ENCODE data around the gene PTOV1. TPM values are rescaled to one million over a fixed set of nuclear protein-coding genes. Genes with fewer than 3 reads are reported as not detected.

PTOV1 gene
- total RNA-seq, 1 experiment from 2014 or later, result 89.9 TPM

Other genes starting within 250 kb of the PTOV1 start
- gene RRAS, start 211.0 kb upstream of the PTOV1 start, total RNA-seq (2014; rRNA removed; shearing (Covaris generic)), result 81.8 and 84.2 TPM in 2 replicates
- 7.1 and 16.0 TPM in 2 replicates for gene SCAF1, start 208.9 kb upstream of the PTOV1 start, total RNA-seq (2014; rRNA removed; shearing (Covaris generic))
- 58.4 and 87.0 TPM in 2 replicates for gene IRF3, start 185.3 kb upstream of the PTOV1 start, total RNA-seq (2014; rRNA removed; shearing (Covaris generic))
- 19.7 and 26.8 TPM in 2 replicates for gene BCL2L12, start 185.2 kb upstream of the PTOV1 start, total RNA-seq (2014; rRNA removed; shearing (Covaris generic))
- 334 and 387 TPM in 2 replicates for gene PRMT1, start 173.9 kb upstream of the PTOV1 start, total RNA-seq (2014; rRNA removed; shearing (Covaris generic))
- gene ADM5, start 161.6 kb upstream of the PTOV1 start, total RNA-seq (2014; rRNA removed; shearing (Covaris generic)), result 0.72 and 0.78 TPM in 2 replicates
- 18.3 and 21.8 TPM in 2 replicates for gene CPT1C, start 160.0 kb upstream of the PTOV1 start, total RNA-seq (2014; rRNA removed; shearing (Covaris generic))
- not detected in 2 replicates for gene TSKS, start 87.9 kb upstream of the PTOV1 start, total RNA-seq (2014; rRNA removed; shearing (Covaris generic))
- gene AP2A1, start 84.2 kb upstream of the PTOV1 start, total RNA-seq (2014; rRNA removed; shearing (Covaris generic)), result 51.8 and 65.5 TPM in 2 replicates
- 33.7 and 34.5 TPM in 2 replicates for gene FUZ, start 37.9 kb upstream of the PTOV1 start, total RNA-seq (2014; rRNA removed; shearing (Covaris generic))
- 22.9 and 29.3 TPM in 2 replicates for gene MED25, start 32.9 kb upstream of the PTOV1 start, total RNA-seq (2014; rRNA removed; shearing (Covaris generic))
- gene PNKP, start 16.4 kb downstream of the PTOV1 start, total RNA-seq (2014; rRNA removed; shearing (Covaris generic)), result 22.7 and 29.7 TPM in 2 replicates
- gene AKT1S1, start 26.2 kb downstream of the PTOV1 start, total RNA-seq (2014; rRNA removed; shearing (Covaris generic)), result 10.8 and 15.3 TPM in 2 replicates
- 10.3 and 12.3 TPM in 2 replicates for gene TBC1D17, start 26.5 kb downstream of the PTOV1 start, total RNA-seq (2014; rRNA removed; shearing (Covaris generic))
- 0.39 and 1.3 TPM in 2 replicates for gene IL4I1, start 45.7 kb downstream of the PTOV1 start, total RNA-seq (2014; rRNA removed; shearing (Covaris generic))
- 9.5 and 11.6 TPM in 2 replicates for gene ATF5, start 78.0 kb downstream of the PTOV1 start, total RNA-seq (2014; rRNA removed; shearing (Covaris generic))
- gene NUP62, start 78.3 kb downstream of the PTOV1 start, total RNA-seq (2014; rRNA removed; shearing (Covaris generic)), result 51.0 and 69.7 TPM in 2 replicates
- not detected in 2 replicates for gene SIGLEC11, start 110.0 kb downstream of the PTOV1 start, total RNA-seq (2014; rRNA removed; shearing (Covaris generic))
- gene VRK3, start 174.2 kb downstream of the PTOV1 start, total RNA-seq (2014; rRNA removed; shearing (Covaris generic)), result 26.2 and 41.7 TPM in 2 replicates
- gene ZNF473, start 174.8 kb downstream of the PTOV1 start, total RNA-seq (2014; rRNA removed; shearing (Covaris generic)), result 14.2 and 19.1 TPM in 2 replicates